ENCODE measurements around the gene COTL1.
A peak's percentile ranks its signal among the peaks of the same experiment; 100 is the strongest.
"Not testable (repeated sequence)": the region's sequence is repeated elsewhere in the genome, so short reads cannot be mapped to it uniquely, and the experiment has no call there.

COTL1 gene

GRCh38 chr16:84566545-84567257 is 51.2 kb downstream of the COTL1 start:
- DNase-seq, result no peak

GRCh38 chr16:84565669-84566495 is 52.0 kb downstream of the COTL1 start:
- no peak for DNase-seq

DNA sequence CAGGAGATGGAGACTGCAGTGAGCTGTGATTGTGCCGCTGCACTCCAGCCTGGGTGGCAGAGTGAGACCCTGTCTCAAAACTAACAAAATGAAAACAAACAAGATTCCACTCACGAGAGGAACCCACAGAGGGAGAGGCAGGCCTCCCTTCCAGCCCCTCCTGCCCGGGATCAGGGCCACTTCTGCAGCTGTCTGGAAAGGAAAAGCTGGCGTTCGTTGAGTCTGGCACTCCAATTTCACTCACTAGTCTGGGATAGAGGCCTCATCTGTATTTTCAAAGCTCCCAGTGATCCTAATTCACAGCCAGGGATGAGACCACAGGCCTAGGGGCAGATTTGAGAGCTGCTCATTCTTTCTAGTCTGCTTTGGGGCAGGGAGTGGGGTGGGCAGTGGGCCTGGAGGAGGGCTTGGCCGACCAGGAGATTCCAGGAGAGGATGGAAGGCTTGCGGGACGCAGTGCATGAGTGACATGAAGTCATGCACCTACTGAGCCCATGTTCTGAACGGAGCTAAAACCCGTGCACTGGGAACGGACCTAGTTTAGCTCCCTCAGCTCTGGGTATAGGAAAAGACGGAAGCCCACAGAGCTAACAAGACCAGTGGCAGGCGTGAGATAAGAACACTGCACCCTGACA is 54.0 kb downstream of the COTL1 start:
- no peak for DNase-seq

DNA sequence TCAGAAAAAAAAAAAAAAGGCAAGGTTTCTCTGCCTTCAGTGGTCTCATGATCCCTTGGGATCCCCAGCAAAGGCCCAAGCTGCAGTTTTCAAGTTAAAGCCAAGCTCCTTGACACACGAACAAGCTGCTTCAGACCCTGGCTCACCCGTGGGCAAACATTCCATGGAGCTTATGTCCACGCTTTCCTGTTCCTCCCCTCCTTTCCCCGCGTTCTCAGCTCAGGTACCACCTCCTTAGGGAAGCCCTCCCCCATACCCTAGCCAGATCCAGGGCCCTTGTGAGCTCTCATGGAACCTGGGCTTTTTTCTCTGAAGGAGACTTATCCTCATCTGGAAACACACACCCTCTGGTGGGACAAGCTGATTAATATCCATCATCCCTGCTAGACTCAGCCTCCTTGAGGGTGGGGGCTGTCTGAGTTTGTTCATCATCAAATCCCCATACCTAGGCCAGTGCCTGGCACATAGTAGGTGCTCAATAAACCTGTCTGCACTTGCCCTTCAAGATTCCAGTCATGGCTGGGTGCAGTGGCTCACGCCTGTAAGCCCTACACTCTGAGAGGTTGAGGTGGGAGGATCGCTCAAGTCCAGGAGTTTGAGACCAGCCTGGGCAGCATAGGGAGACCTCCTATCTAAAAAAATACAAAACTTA is 54.7 kb downstream of the COTL1 start:
- no peak for DNase-seq

- no peak for DNase-seq
Observed at GRCh38 chr16:84562174-84562815, 55.6 kb downstream of the COTL1 start.

GRCh38 chr16:84561291-84561690 is 56.6 kb downstream of the COTL1 start:
- DNase-seq, result no peak

GRCh38 chr16:84560269-84560668 is 57.6 kb downstream of the COTL1 start:
- DNase-seq, result no peak

GRCh38 chr16:84559311-84559932 is 58.5 kb downstream of the COTL1 start:
- DNase-seq, result no peak

DNA sequence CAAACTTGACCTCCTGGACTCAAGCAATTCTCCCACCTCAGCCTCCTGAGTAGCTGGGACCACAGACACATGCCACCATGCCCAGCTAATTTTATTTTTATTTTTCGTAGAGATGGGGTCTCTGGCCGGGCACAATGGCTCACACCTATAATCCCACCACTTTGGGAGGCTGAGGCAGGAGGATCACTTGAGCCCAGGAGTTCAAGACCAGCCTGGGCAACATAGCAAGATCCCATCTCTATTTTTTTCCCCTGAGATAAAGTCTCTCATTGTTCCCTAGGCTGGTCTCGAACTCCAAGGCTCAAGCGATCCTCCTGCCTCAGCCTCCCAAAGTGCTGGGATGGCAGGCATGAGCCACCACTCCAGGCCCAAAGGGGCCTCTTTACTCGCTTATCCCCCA is 59.0 kb downstream of the COTL1 start:
- DNase-seq, result not testable (repeated sequence)

DNA sequence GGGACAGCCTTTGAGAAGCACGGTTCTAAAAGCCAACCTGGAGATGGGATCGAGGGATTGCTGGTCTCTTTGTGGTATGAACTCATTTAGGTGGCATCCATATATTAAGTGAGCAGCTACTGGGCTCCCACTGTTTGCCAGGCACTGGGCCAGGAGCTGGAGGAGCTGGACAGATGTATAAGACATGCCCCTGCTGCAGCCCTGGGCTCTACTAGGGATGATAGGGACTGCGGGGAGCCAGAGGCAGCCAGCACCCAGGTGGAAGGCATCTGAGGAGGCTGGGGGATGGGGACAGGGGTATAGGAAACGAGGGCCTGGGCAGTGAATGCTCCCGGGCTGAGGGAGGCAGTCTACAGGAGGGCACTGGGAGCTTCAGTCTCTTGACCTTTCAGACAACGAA is 60.4 kb downstream of the COTL1 start:
- no peak for DNase-seq

DNA sequence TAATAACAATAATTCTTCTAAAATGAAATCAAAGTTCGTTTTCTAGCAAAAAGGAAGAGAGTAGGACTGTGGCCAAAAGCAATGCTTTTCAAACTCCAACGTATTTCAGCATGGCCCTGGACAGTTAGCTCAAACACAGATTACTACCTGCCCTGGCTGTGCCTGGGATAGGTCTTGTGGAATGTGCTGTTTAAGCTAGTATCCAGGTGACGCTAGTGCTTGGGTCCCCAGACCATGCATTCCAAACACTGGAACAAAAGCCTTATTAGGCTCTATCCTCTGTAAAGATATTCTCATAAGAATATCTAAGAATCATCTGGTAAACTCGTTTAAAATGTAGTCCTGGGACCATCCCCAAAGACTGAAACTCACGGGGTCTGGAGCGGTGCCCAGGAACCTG is 60.8 kb downstream of the COTL1 start:
- no peak for DNase-seq

DNA sequence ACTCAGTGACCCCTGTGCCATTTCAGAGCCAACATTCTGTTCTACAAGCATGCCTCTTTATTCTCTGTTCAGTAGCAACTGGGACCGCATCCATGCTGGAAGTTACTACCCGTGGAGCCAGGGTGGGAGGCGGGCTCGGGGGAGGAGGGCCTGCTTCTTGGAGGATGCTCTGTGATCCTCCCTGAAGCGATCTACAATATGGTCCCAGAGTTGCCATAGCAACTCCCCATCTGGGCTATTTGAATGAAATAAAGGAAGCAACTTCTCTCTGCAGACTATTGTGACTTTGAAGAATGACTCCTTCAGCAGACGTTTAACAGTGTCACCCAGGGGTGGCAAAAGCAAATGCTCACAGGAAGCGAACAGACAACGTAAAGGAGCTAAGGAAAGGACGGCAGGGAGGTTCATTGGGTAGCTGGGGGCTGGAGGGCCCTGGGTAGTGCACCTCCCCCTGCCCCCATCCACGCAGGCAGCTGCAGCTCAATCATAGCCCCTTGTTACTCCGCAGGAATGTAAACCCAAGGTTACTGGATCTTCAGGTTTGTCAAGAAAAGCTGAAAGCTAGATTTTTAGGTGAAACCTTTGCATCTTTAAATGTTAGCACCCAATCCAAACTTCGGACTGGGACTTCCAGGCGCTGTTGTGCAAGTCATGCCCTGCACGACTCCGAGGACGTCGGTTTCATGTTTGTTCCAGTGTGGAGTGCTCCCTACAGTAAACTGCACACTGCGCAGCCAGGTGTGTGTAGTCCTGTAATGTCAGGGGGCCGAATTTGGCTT is 62.3 kb downstream of the COTL1 start:
- no peak for DNase-seq

DNA sequence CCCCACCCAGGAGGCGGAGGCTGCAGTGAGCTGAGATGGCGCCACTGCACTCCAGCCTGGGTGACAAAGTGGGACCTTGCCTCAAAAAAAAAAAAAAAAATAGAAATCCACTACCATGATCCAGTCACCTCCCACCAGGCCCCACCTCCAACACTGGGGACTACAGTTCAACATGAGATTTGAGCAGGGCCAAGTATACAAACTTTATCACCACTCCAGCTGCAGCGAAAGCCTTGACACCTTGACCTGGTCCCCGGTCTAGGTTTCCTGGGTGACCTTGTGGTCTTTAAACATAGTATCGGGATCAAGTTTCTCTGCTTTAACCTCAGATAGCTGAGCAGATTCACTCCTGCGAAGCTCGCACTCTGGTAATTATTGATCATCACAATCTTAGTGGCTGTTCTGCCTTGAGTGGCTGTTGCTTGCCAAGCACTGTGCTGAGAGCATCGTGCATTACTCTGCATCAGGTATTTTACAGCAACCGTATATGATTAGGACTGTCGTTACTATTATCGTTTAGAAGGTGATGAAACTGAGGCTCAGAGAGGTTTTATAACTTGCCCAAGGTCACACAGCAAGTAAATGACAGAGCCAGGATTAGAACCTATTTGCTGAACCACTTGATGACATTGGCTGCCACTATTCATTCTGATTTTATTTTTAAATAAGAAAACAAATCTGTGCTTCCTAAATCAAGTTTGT is 63.1 kb downstream of the COTL1 start:
- no peak for DNase-seq

DNA sequence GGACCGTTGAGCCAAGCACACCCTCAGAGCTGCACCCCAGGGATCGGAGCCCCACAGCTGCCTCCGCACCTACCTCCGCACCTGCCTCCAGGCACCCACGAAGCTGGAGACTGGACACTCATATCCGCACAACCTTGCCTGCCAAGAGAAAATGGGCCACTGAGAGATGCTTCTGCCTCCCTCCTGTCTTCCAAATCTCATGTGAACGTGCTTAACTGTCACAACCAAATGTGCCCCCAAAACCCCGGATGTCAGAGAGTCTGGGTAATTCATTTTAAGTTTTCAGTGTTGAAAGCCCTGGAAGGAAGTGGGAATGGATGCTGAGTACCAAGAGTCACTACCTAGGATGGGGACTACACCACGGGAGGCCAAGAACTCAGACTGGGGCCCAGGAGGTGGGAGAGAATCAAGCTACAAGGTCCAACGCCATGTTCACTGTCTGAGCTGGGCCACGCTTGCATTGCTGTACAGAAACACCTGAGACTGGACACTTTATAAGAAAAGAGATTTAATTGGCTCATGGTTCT is 63.9 kb downstream of the COTL1 start:
- DNase-seq, result no peak

GRCh38 chr16:84552135-84552534 is 65.7 kb downstream of the COTL1 start:
- DNase-seq, result no peak

DNA sequence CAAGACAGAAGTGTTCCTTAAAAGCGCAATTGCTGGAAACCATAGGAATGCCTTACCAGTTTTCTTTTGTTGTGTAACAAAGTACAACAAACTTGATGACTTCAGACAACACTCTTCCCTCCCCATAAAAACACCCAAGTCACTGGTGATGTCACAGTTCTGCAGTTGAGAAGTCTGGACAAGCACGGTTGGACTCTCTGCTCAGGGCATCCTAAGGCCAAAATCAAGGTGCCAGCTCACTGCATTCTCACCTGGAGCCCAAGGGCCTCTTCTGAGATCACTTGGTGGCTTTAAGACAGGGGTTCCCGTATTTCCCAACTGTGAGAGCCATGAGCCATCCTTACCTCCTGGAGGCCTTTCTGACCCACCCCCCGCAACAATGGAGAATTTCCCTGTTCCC is 67.8 kb downstream of the COTL1 start:
- DNase-seq, result no peak

GRCh38 chr16:84548971-84549844 is 68.7 kb downstream of the COTL1 start:
- peak; percentile 30 for DNase-seq

GRCh38 chr16:84548508-84548907 is 69.4 kb downstream of the COTL1 start:
- DNase-seq, result no peak

GRCh38 chr16:84547546-84548061 is 70.3 kb downstream of the COTL1 start:
- DNase-seq, result no peak

All from activated CD4-positive, alpha-beta T cell treated with anti-CD3 and anti-CD28 coated beads for 1 hour (primary cell).